Endothelial cell of umbilical vein (primary cell): Measurements from ENCODE around the gene PLEKHG4B.

Experiments used
- CTCF ChIP-seq, 2 donors: IDR thresholded peaks; 1 replicate in 1 of 2; 2 replicates in 1 of 2; pipeline ENCODE4 v1.5.1; 2011; ENCODE audit warnings: low read length in 2 of 2, mild to moderate bottlenecking in 2 of 2, moderate library complexity in 2 of 2, control low read depth in 1 of 2, inconsistent platforms in 1 of 2, low read depth in 1 of 2; ENCODE audit not compliant: insufficient read depth in 1 of 2; ENCODE audit errors: extremely low read depth in 1 of 2
- EZH2 ChIP-seq: IDR thresholded peaks from 2 replicates; pipeline ENCODE4 v1.6.1; 2012; ENCODE audit warnings: borderline replicate concordance, low read depth, mild to moderate bottlenecking, moderate library complexity, low read length, inconsistent platforms; ENCODE audit not compliant: severe bottlenecking
- MAX ChIP-seq: IDR thresholded peaks from 2 replicates; pipeline ENCODE4 v1.6.1; 2011; ENCODE audit not compliant: insufficient read depth, insufficient read length
- MYC ChIP-seq: IDR thresholded peaks from one replicate; pipeline ENCODE4 v1.6.1; 2011; ENCODE audit warnings: mild to moderate bottlenecking, low read depth, low read length
- POLR2A ChIP-seq: IDR thresholded peaks from 2 replicates; pipeline ENCODE4 v1.6.1; 2012; ENCODE audit warnings: low read depth, mild to moderate bottlenecking, control low read depth, low read length
- POLR2AphosphoS5 ChIP-seq: IDR thresholded peaks from 2 replicates; pipeline ENCODE4 v1.6.1; 2012; ENCODE audit warnings: low read depth, mild to moderate bottlenecking, control low read depth, low read length, moderate library complexity; ENCODE audit not compliant: insufficient read depth

- no peak for TF ChIP-seq CTCF (IDR thresholded peaks at IDR 0.05; ENCODE audit: extremely low read depth in 1 of 2, insufficient read depth in 1 of 2, low read depth in 1 of 2, low read length in 2 of 2)
- no peak for TF ChIP-seq POLR2AphosphoS5
- no peak for TF ChIP-seq EZH2
- TF ChIP-seq POLR2A, result no peak
- TF ChIP-seq MAX, result no peak
- no peak for TF ChIP-seq MYC
Observed at GRCh38 chr5:89337-90286, 2.4 kb upstream of the PLEKHG4B start.
